Erythroblast (primary cell): Measurements from ENCODE around the gene COQ4.

ENCODE experiments used
- GATA1 ChIP-seq: IDR thresholded peaks from 2 replicates; pipeline ENCODE4 v1.6.1; 2011; ENCODE audit warnings: low read depth, mild to moderate bottlenecking, control low read depth, low read length, moderate library complexity
- POLR2A ChIP-seq: IDR thresholded peaks from 2 replicates; pipeline ENCODE4 v1.6.1; 2011; ENCODE audit warnings: mild to moderate bottlenecking, low read length

DNA sequence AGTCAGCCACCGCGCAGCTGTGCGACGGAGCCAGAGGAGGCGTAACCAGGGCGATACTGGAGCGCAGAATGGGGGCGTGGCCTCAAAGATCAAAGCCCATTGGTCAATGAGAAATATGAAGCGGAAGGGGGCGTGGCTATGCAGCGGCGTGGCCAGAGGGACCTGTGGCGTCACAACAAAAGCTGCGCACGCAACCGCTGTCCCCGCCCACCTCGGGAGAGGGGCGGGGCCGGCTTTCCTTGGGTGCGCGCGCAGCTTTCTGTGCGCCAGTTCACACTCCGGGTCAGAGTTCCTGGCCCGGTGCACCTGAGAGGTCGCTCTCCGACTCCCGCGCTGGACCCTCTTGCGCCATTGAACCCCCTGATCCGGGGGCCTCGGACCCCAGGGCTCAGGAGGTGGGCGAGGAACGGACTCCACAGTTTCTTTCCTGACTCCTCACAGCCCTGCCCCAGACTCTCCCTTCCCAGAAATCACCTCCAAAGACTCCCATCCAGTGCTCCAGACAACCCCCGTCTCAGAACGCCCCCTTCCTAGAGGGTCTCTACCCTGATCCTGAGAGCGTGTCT lies 46.5 kb upstream of the COQ4 start, which contains the start of gene SWI5:
- TF ChIP-seq POLR2A, result peak; percentile 96
- no peak for TF ChIP-seq GATA1
